Prostate gland (tissue), 2 donors: ENCODE results near the gene SPAST. TPM values are rescaled to one million over a fixed set of nuclear protein-coding genes. Genes with fewer than 3 reads are reported as not detected.

Source experiments
- total RNA-seq, 2 donors: library from RNA; depleted of rRNA; stranded (reverse); fragments of >200 nt; gene quantifications; one replicate each; pipeline ENCODE4 v1.1.0, GENCODE V29; 2016

SPAST gene
- total RNA-seq, 2 donors from 2014 or later = 19.4 to 28.1 TPM

Other genes with a start within 250 kb of the SPAST start
- gene MEMO1, start 52.5 kb upstream of the SPAST start, total RNA-seq = 10 to 100 TPM; 25.7 to 38.7 TPM
- 10 to 100 TPM; 36.5 to 93.3 TPM for gene DPY30, start 23.8 kb upstream of the SPAST start, total RNA-seq
- 10 to 100 TPM; 18.9 to 22.8 TPM for gene SLC30A6, start 102.3 kb downstream of the SPAST start, total RNA-seq
- gene NLRC4, start 201.3 kb downstream of the SPAST start, total RNA-seq = 1 to 10 TPM in 1 of 2 donors, under 1 TPM in 1; 0.23 to 1.1 TPM
- gene YIPF4, start 214.3 kb downstream of the SPAST start, total RNA-seq = 10 to 100 TPM; 13.0 to 18.1 TPM